Natural killer cell treated with Interleukin-12 subunit alpha and Interleukin-12 subunit beta and Interleukin-15 and Interleukin-18, amount 100 ng/mL, for 72 hours (primary cell): ENCODE data around the gene STMN1. TPM values are rescaled to one million over a fixed set of nuclear protein-coding genes. Genes with fewer than 3 reads are reported as not detected.

ENCODE experiments used
- ATAC-seq, 2 donors: fragments of 150-1000 bp; cut with Tn5 transposase in 1 of 2; sonication (Bioruptor Pico), chemical (Tn5 transposase) in 1 of 2; 2 replicates each; pipeline ENCODE4 v1.10.0; 2021
- DNase-seq: peaks from one replicate; pipeline ENCODE4 v3.0.0; 2022; ENCODE audit warnings: low spot score
- H3K27ac Mint-ChIP-seq, 2 donors: 1 replicate in 1 of 2; 2 replicates in 1 of 2; pipeline ENCODE4 v1.8.0; 2022; ENCODE audit warnings: mixed read lengths in 2 of 2, mild to moderate bottlenecking in 1 of 2, moderate library complexity in 1 of 2
- H3K27me3 Mint-ChIP-seq, 2 donors: 1 replicate in 1 of 2; 2 replicates in 1 of 2; pipeline ENCODE4 v1.8.0; 2022; ENCODE audit warnings: mixed read lengths in 2 of 2
- H3K36me3 Mint-ChIP-seq: one replicate; pipeline ENCODE4 v1.8.0; 2022; ENCODE audit warnings: mixed read lengths
- H3K4me1 Mint-ChIP-seq, 2 donors: 1 replicate in 1 of 2; 2 replicates in 1 of 2; pipeline ENCODE4 v1.8.0; 2022; ENCODE audit warnings: low read depth in 2 of 2, mixed read lengths in 2 of 2, mild to moderate bottlenecking in 1 of 2
- H3K4me3 Mint-ChIP-seq: one replicate; pipeline ENCODE4 v1.8.0; 2022; ENCODE audit warnings: mixed read lengths
- H3K9me3 Mint-ChIP-seq: 2 replicates; pipeline ENCODE4 v1.8.0; 2022; ENCODE audit warnings: mixed read lengths
- total RNA-seq, 2 donors: library from RNA; stranded (reverse); gene quantifications; one replicate each; pipeline ENCODE4 v1.2.3, GENCODE V29; 2022

Gene STMN1
- total RNA-seq, 2 donors from 2014 or later = 142 to 259 TPM

- peak; percentile 60 for DNase-seq
- peak overlapping the region in 1 of 2 donors; percentile 41 for H3K27ac Mint-ChIP-seq
Measured at GRCh38 chr1:25875856-25876692, 30.1 kb downstream of the STMN1 start.

DNA sequence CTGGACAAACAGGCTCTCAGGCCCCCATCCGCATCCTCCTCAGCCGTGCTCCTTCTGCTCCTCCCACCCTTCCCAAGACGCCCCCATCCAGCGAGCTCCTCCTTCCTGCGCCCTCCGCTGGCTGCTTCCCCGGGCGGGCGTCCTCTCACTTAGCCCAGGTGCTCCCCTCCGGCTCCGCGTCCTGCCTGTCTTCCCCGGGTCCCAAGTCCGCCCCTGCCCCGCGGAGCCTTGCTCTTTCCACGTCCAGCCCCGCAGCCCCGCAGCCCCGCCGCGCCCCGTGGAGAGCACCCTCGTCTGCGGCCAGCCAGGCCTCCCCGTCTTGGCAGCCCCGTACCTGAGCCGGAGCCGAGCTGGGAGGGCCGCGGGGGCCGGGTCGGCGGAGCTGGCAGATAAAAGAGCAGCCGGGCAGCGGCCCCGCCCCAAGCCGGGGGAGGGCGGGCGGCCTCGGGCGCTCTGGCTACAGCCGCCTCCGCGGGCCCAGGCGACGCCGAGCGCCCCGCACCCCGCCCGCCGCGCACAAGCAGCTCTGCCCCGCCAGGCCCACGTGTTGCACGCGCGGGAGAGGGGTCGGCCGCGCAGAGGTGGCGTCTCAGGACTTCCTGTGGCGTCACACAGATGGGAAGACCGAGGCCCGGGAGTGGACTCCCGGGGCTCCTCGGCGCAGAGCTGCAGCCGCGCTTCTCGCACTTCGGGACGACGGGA lies 30.9 kb downstream of the STMN1 start, which contains the start of gene PAQR7:
PAQR7 (minus strand) TSS at position 555 of the 702 bp plus-strand sequence. CDS start 11,869 bp downstream, outside the sequence.
- peaks cover 4 to 7% of the 10 kb centered on the region in 2 donors for H3K4me1 Mint-ChIP-seq
- H3K9me3 Mint-ChIP-seq = no peaks in the 10 kb centered on the region
- H3K4me3 Mint-ChIP-seq = peak within 1 kb of the TSS; percentile 83
- ATAC-seq (peak; percentile 90 to 91), DNase-seq (peak; percentile 82)
- no peaks in the 10 kb centered on the region for H3K36me3 Mint-ChIP-seq
- peak within 1 kb of the TSS in 1 of 2 donors; percentile 41 for H3K27ac Mint-ChIP-seq
- no peaks in the 10 kb centered on the region for H3K27me3 Mint-ChIP-seq

More at GRCh38 chr1:25875856-25876692, 30.1 kb downstream of the STMN1 start:
- H3K27me3 Mint-ChIP-seq = no peaks in the 10 kb centered on the region
- H3K4me1 Mint-ChIP-seq = peaks cover 4 to 7% of the 10 kb centered on the region in 2 donors
- ATAC-seq = peak; percentile 53 to 72
- peak overlapping the region; percentile 83 for H3K4me3 Mint-ChIP-seq
- H3K9me3 Mint-ChIP-seq = no peaks in the 10 kb centered on the region
- H3K36me3 Mint-ChIP-seq = no peaks in the 10 kb centered on the region

DNA sequence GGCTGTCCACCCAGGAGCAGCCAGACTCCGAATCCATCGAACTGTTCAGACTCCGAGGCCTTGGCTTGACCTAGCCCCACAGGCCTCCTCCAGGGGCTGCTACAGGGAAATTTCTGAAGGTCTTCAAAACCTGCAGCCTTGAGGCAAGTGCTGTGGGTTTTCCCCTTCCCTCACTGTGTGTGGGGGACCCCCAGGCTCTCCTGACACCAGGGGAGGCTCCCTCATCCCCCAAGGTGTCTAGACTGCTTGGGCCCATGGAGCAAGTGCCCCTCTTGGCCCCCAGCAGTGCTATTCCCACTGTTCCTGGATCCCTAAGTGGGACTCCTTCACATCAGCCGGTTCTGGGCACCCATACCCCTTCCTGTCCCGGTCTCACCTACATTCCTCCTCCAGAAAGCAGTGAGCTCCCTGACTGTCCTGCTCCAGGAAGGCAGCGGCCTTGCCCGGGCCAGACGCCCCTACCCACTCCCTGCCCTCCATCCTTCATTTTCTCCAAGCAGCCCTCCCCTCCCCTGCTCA lies 31.5 kb downstream of the STMN1 start:
- Mint-ChIP-seq H3K36me3 (no peaks in the 10 kb centered on the region), H3K4me1 (peaks cover 4 to 7% of the 10 kb centered on the region in 2 donors), H3K27me3 (no peaks in the 10 kb centered on the region), H3K9me3 (no peaks in the 10 kb centered on the region), H3K4me3 (peak overlapping the region; percentile 83), H3K27ac (no peak overlapping the region)
- DNase-seq = no peak
- no peak for ATAC-seq

- Mint-ChIP-seq H3K27ac (no peak overlapping the region), H3K9me3 (no peaks in the 10 kb centered on the region), H3K4me3 (no peak overlapping the region), H3K36me3 (no peaks in the 10 kb centered on the region), H3K4me1 (peaks cover 4 to 7% of the 10 kb centered on the region in 2 donors), H3K27me3 (no peaks in the 10 kb centered on the region)
- DNase-seq (no peak), ATAC-seq (no peak)
Measured at GRCh38 chr1:25874209-25874608, 32.0 kb downstream of the STMN1 start.

DNA sequence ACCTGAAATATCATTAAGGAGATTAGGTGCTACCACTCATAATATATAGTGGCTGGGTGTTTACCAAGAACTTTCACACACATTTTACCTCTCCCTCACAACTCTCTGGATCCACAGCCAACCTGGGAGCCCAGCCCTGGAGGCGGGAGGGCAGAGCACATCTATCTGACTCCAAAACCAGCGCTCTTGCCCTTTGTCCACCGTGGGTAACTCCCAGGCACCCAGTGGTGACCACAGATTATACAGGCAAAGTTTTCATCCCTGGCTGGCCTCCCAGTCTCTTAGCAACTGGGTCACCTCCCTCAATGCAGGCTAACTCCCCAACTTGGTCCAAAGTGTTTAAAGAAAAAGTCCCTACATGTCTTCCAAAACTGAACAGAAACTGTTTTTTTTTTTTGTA lies 33.1 kb downstream of the STMN1 start:
- DNase-seq (no peak), ATAC-seq (no peak)
- Mint-ChIP-seq H3K4me3 (no peak overlapping the region), H3K27me3 (no peaks in the 10 kb centered on the region), H3K27ac (no peak overlapping the region), H3K36me3 (no peaks in the 10 kb centered on the region), H3K4me1 (peaks cover 4 to 7% of the 10 kb centered on the region in 2 donors), H3K9me3 (no peaks in the 10 kb centered on the region)

DNA sequence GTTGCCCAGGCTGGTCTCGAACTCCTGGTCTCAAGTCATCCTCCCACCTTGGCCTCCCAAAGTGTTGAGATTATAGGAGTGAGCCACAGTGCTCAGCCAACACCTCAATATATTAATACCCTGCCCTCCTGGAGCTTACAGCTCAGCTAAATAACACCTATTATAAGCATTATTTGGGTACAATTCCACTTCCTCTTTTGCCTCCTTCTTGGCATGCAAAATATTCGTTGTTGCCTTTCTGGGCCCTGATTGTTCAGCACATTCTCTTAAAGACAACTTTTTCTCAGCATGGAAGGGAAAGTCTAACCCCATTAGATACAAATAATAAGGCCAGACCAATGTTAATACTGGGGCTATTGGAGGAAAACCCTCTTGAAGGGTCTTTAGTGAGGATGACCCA lies 33.5 kb downstream of the STMN1 start:
- H3K27ac Mint-ChIP-seq = no peak overlapping the region
- no peaks in the 10 kb centered on the region for H3K36me3 Mint-ChIP-seq
- H3K4me1 Mint-ChIP-seq = peaks cover 4 to 7% of the 10 kb centered on the region in 2 donors
- no peaks in the 10 kb centered on the region for H3K9me3 Mint-ChIP-seq
- no peak for DNase-seq
- H3K4me3 Mint-ChIP-seq = no peak overlapping the region
- ATAC-seq = no peak
- H3K27me3 Mint-ChIP-seq = no peaks in the 10 kb centered on the region

- ATAC-seq (no peak), DNase-seq (no peak)
- Mint-ChIP-seq H3K27me3 (no peaks in the 10 kb centered on the region), H3K4me1 (peaks cover 4 to 7% of the 10 kb centered on the region in 2 donors), H3K9me3 (no peaks in the 10 kb centered on the region), H3K36me3 (no peaks in the 10 kb centered on the region), H3K4me3 (no peak overlapping the region), H3K27ac (no peak overlapping the region)
Measured at GRCh38 chr1:25871704-25872494, 34.3 kb downstream of the STMN1 start.

DNA sequence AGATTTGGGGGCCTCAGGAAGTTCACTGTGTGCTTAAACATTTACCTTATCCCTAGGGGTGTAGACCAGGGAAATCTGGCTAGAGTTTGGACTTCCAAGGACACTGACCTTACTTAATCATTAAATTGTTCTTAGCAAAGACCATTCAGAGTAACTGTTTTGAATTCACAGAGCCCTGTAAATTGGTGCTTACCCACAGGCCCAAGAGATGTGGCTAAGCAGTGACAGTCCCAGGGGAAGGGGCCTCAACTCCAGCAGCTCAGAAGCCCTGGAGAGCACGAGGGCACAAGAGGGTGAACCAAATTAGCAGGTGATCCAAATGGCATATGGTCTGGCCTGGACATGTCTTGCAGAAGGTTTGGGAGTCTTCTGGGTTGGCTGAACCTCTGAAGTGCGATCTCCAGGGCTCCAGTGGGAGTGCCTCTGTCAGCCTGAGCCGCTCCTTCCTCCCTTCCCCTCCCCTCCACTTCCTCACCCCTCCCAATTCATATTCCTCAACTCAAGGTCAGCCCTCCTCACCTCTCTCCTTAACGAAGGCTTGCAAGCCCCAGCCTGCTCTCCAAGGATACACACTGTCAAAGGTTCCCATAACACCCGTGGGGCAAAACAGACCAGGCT lies 35.0 kb downstream of the STMN1 start:
- no peak overlapping the region for H3K4me3 Mint-ChIP-seq
- H3K9me3 Mint-ChIP-seq = no peaks in the 10 kb centered on the region
- no peak overlapping the region for H3K27ac Mint-ChIP-seq
- H3K27me3 Mint-ChIP-seq = no peaks in the 10 kb centered on the region
- H3K4me1 Mint-ChIP-seq = peaks cover 4% of the 10 kb centered on the region in 2 donors
- no peaks in the 10 kb centered on the region for H3K36me3 Mint-ChIP-seq
- ATAC-seq (no peak), DNase-seq (no peak)

DNA sequence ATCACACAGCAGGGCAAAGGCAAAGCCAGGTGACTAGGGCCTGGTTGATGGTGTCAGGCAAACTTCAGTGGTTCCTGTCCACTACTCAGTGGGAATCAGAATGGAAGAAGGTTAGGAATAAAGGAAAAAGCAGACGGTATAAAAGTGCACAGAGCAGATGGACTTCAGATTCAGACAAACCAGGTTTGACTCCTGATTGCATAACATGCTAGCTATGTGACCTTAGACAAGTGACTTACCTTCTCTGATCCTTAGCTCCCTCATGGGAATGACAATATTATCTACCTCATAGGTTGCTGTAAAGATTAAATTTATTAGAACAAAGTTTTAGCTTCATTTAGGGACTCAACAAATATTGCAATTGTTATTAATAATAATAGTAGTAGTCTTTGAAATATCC lies 35.6 kb downstream of the STMN1 start:
- peaks cover 4% of the 10 kb centered on the region in 2 donors for H3K4me1 Mint-ChIP-seq

GRCh38 chr1:25869909-25870606 lies 36.2 kb downstream of the STMN1 start:
- peaks cover 3 to 4% of the 10 kb centered on the region in 2 donors for H3K4me1 Mint-ChIP-seq
- no peak overlapping the region for H3K27ac Mint-ChIP-seq
- no peaks in the 10 kb centered on the region for H3K36me3 Mint-ChIP-seq
- no peaks in the 10 kb centered on the region for H3K27me3 Mint-ChIP-seq
- no peaks in the 10 kb centered on the region for H3K9me3 Mint-ChIP-seq
- H3K4me3 Mint-ChIP-seq = no peak overlapping the region
- ATAC-seq (peak in 1 of 2 donors; percentile 19), DNase-seq (no peak)

More for the DNA sequence above, 35.6 kb downstream of the STMN1 start:
- no peak for ATAC-seq
- Mint-ChIP-seq H3K4me3 (no peak overlapping the region), H3K27me3 (no peaks in the 10 kb centered on the region), H3K9me3 (no peaks in the 10 kb centered on the region), H3K27ac (no peak overlapping the region), H3K36me3 (no peaks in the 10 kb centered on the region)
- no peak for DNase-seq

GRCh38 chr1:25867210-25867991 lies 38.8 kb downstream of the STMN1 start:
- Mint-ChIP-seq H3K36me3 (no peaks in the 10 kb centered on the region), H3K9me3 (no peaks in the 10 kb centered on the region)

GRCh38 chr1:25866288-25866687 lies 39.9 kb downstream of the STMN1 start:
- no peak for DNase-seq
- ATAC-seq = no peak
- Mint-ChIP-seq H3K9me3 (no peaks in the 10 kb centered on the region), H3K27ac (no peak overlapping the region), H3K4me3 (no peak overlapping the region), H3K4me1 (peaks cover 3 to 4% of the 10 kb centered on the region in 2 donors), H3K36me3 (no peaks in the 10 kb centered on the region), H3K27me3 (no peaks in the 10 kb centered on the region)

More at GRCh38 chr1:25867210-25867991, 38.8 kb downstream of the STMN1 start:
- DNase-seq (no peak), ATAC-seq (no peak)
- no peak overlapping the region for H3K4me3 Mint-ChIP-seq
- no peaks in the 10 kb centered on the region for H3K27me3 Mint-ChIP-seq
- H3K4me1 Mint-ChIP-seq = no peaks in the 10 kb centered on the region
- H3K27ac Mint-ChIP-seq = no peak overlapping the region
